ENCODE results near the gene RAD23A. TPM values are rescaled to one million over a fixed set of nuclear protein-coding genes. Genes with fewer than 3 reads are reported as not detected.

Gene RAD23A
- total and polyA plus RNA-seq, 10 of the 15 experiments (the other 5 are each of a cell fraction or from before 2014, with no cell fraction given) = 8.8 to 198 (median 119) TPM

- TF ChIP-seq NFYB (IDR thresholded peaks at IDR 0.05; ENCODE audit: insufficient read depth, low read depth, low read length) (peak; percentile 94), ETV6 (conservative IDR thresholded peaks at IDR 0.05 in 1 of 2, IDR thresholded peaks at IDR 0.05 in 1 of 2; ENCODE audit: borderline replicate concordance in 1 of 2, low read depth in 1 of 2) (no peak), ATF2 (IDR thresholded peaks at IDR 0.05; ENCODE audit: low read length) (no peak), EED (IDR thresholded peaks at IDR 0.05; ENCODE audit: low read depth) (no peak), BACH1 (IDR thresholded peaks at IDR 0.05; ENCODE audit: borderline replicate concordance) (peak; percentile 98), MEF2A (IDR thresholded peaks at IDR 0.05; ENCODE audit: insufficient read depth, low read depth, low read length) (0 out of 2 replicates have a peak, but pooled peaks have one; percentile 54), CHD2 (IDR thresholded peaks at IDR 0.05; ENCODE audit: borderline replicate concordance, low read depth, low read length) (peak; percentile 95), FOXM1 (IDR thresholded peaks at IDR 0.05; ENCODE audit: low read depth, low read length) (no peak; the same call in 1 of the 2 replicates), CREB1 (IDR thresholded peaks at IDR 0.05; ENCODE audit: low read depth) (peak; percentile 78), TAF1 (IDR thresholded peaks at IDR 0.05; ENCODE audit: borderline replicate concordance, low read depth, low read length) (peak; percentile 92), MYB (IDR thresholded peaks at IDR 0.05; ENCODE audit: borderline replicate concordance, low read depth, low read length) (no peak), CEBPZ (IDR thresholded peaks at IDR 0.05; ENCODE audit: low read depth, low read length) (peak; percentile 14; the same call in 1 of the 2 replicates), CTCF (IDR thresholded peaks at IDR 0.05 in 2 of 3, conservative IDR thresholded peaks at IDR 0.05 in 1 of 3; ENCODE audit: control insufficient read depth in 2 of 3, extremely low read depth in 1 of 3, insufficient read depth in 1 of 3, low read depth in 3 of 3, low read length in 3 of 3) (no peak), RB1 (IDR thresholded peaks at IDR 0.05; ENCODE audit: borderline replicate concordance) (peak; percentile 54; the same call in 1 of the 2 replicates), BMI1 (IDR thresholded peaks at IDR 0.05; ENCODE audit: borderline replicate concordance) (no peak), ZNF207 (IDR thresholded peaks at IDR 0.05; ENCODE audit: borderline replicate concordance) (no peak; the same call in 1 of the 2 replicates), NR2F1 (conservative IDR thresholded peaks at IDR 0.05) (no peak; the same call in 1 of the 2 replicates), SRF (IDR thresholded peaks at IDR 0.05; ENCODE audit: low read depth in 2 of 2, low read length in 2 of 2) (no peak)
Measured at GRCh38 chr19:12937927-12938778, 7.5 kb upstream of the RAD23A start, which contains the start of gene CALR (continued).

Data from GM12878 (cell line).